ENCODE results near the gene KRT3. TPM values are rescaled to one million over a fixed set of nuclear protein-coding genes. Genes with fewer than 3 reads are reported as not detected.
A peak's percentile ranks its signal among the peaks of the same experiment; 100 is the strongest.

The KRT3 gene
- total RNA-seq, 1 donor = not detected

- Histone ChIP-seq H3K79me2 (ENCODE audit: insufficient read depth, low read length) (no peaks in the 10 kb centered on the region), H3K9me3 (ENCODE audit: low read depth, low read length) (no peaks in the 10 kb centered on the region), H3K36me3 (ENCODE audit: insufficient read depth, low read length) (no peaks in the 10 kb centered on the region), H3K4me1 (ENCODE audit: insufficient read depth, low read length) (peaks cover 7% of the 10 kb centered on the region), H3K4me2 (ENCODE audit: insufficient read depth, low read length) (no peak overlapping the region), H2AFZ (ENCODE audit: low read length) (no peak overlapping the region), H3K27me3 (ENCODE audit: insufficient read depth, low read length) (no peaks in the 10 kb centered on the region), H3K4me3 (ENCODE audit: insufficient read depth, low read length) (no peak overlapping the region), H3K27ac (ENCODE audit: low read depth, low read length) (no peak overlapping the region), H4K20me1 (ENCODE audit: insufficient read depth, low read length) (no peaks in the 10 kb centered on the region)
- TF ChIP-seq CTCF (IDR thresholded peaks at IDR 0.05; ENCODE audit: extremely low read depth, low read depth, low read length) = no peak
- DNase-seq (ENCODE audit: insufficient read length, low spot score, missing footprints) = peak; percentile 89
Observed at GRCh38 chr12:52826611-52827498, 30.9 kb upstream of the KRT3 start.

DNA sequence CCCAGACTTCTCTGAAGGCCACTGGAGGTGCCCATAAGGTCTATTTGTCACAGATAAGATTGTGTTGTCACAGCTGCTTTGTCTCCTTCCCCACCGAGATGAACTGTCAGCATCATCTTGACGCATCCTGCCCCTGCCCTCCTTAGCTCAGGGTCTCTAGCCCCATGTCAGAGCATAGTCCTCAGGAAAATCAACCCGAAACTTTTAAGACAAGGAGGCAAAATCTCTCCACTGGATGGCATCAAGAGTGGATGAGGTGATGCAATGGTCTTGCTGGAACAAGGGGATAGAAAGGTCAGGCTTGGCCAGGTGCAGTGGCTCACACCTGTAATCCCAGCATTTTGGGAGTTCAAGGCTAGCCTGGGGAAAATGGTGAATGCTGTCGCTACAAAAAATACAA is 30.0 kb upstream of the KRT3 start:
- H3K79me2 ChIP-seq (ENCODE audit: insufficient read depth, low read length) = no peaks in the 10 kb centered on the region
- H3K4me1 ChIP-seq (ENCODE audit: insufficient read depth, low read length) = peaks cover 7% of the 10 kb centered on the region
- no peaks in the 10 kb centered on the region for H4K20me1 ChIP-seq (ENCODE audit: insufficient read depth, low read length)
- peaks cover 3% of the 10 kb centered on the region for H3K27me3 ChIP-seq (ENCODE audit: insufficient read depth, low read length)
- no peaks in the 10 kb centered on the region for H3K36me3 ChIP-seq (ENCODE audit: insufficient read depth, low read length)
- H3K4me3 ChIP-seq (ENCODE audit: insufficient read depth, low read length) = no peak overlapping the region
- no peak overlapping the region for H3K27ac ChIP-seq (ENCODE audit: low read depth, low read length)
- no peak for DNase-seq (ENCODE audit: insufficient read length, low spot score, missing footprints)
- no peaks in the 10 kb centered on the region for H3K9me3 ChIP-seq (ENCODE audit: low read depth, low read length)
- no peak for TF ChIP-seq CTCF (IDR thresholded peaks at IDR 0.05; ENCODE audit: extremely low read depth, low read depth, low read length)
- H2AFZ ChIP-seq (ENCODE audit: low read length) = no peak overlapping the region
- no peak overlapping the region for H3K4me2 ChIP-seq (ENCODE audit: insufficient read depth, low read length)

- H3K36me3 ChIP-seq (ENCODE audit: insufficient read depth, low read length) = no peaks in the 10 kb centered on the region
- no peaks in the 10 kb centered on the region for H3K79me2 ChIP-seq (ENCODE audit: insufficient read depth, low read length)
- H3K4me1 ChIP-seq (ENCODE audit: insufficient read depth, low read length) = peaks cover 7% of the 10 kb centered on the region
- H3K9me3 ChIP-seq (ENCODE audit: low read depth, low read length) = no peaks in the 10 kb centered on the region
- H4K20me1 ChIP-seq (ENCODE audit: insufficient read depth, low read length) = no peaks in the 10 kb centered on the region
- no peak overlapping the region for H2AFZ ChIP-seq (ENCODE audit: low read length)
- no peak overlapping the region for H3K4me2 ChIP-seq (ENCODE audit: insufficient read depth, low read length)
- H3K27me3 ChIP-seq (ENCODE audit: insufficient read depth, low read length) = peaks cover 6% of the 10 kb centered on the region
- H3K4me3 ChIP-seq (ENCODE audit: insufficient read depth, low read length) = no peak overlapping the region
- DNase-seq (ENCODE audit: insufficient read length, low spot score, missing footprints) = no peak
- no peak overlapping the region for H3K27ac ChIP-seq (ENCODE audit: low read depth, low read length)
- TF ChIP-seq CTCF (IDR thresholded peaks at IDR 0.05; ENCODE audit: extremely low read depth, low read depth, low read length) = no peak
Observed at GRCh38 chr12:52824741-52825410, 29.0 kb upstream of the KRT3 start.

Measured in osteoblast (primary cell).